GM23338 (cell line): ENCODE data around the gene ZCCHC9. TPM values are rescaled to one million over a fixed set of nuclear protein-coding genes. Genes with fewer than 3 reads are reported as not detected.

Experiments used
- ATAC-seq: fragments of 200-7000 bp; cut with Tn5 transposase; 3 replicates; pipeline ENCODE4 v1.9.1; 2020
- DNase-seq: peaks from one replicate; pipeline ENCODE4 v3.0.0-alpha.2; 2015; ENCODE audit warnings: low spot score
- H2AFZ ChIP-seq: fragments of 200-600 bp; sonication (generic); 2 replicates; pipeline ENCODE4 v1.8.0; 2016; ENCODE audit warnings: antibody characterized with exemption, mild to moderate bottlenecking, moderate library complexity
- H3F3A ChIP-seq: fragments of 200-600 bp; sonication (generic); replicated peaks from 2 replicates; pipeline ENCODE4 v1.8.0; 2017; ENCODE audit warnings: antibody characterized with exemption, mixed run types, low read depth
- H3K27ac ChIP-seq: fragments of 200-600 bp; sonication (generic); 2 replicates; pipeline ENCODE4 v1.6.1; 2016; ENCODE audit warnings: low read depth
- H3K27me3 ChIP-seq: fragments of 200-600 bp; sonication (generic); 2 replicates; pipeline ENCODE4 v1.8.0; 2016; ENCODE audit warnings: mild to moderate bottlenecking, mixed run types, moderate library complexity; ENCODE audit not compliant: insufficient read depth
- H3K36me3 ChIP-seq: fragments of 200-600 bp; sonication (generic); 2 replicates; pipeline ENCODE4 v1.8.0; 2016; ENCODE audit warnings: mild to moderate bottlenecking; ENCODE audit not compliant: insufficient read depth
- H3K4me1 ChIP-seq: fragments of 200-600 bp; sonication (generic); 2 replicates; pipeline ENCODE4 v1.8.0; 2016; ENCODE audit warnings: mild to moderate bottlenecking, moderate library complexity; ENCODE audit not compliant: insufficient read depth
- H3K4me2 ChIP-seq: fragments of 200-600 bp; sonication (generic); 2 replicates; pipeline ENCODE4 v1.7.1; 2017; ENCODE audit warnings: mixed run types
- H3K4me3 ChIP-seq: fragments of 200-600 bp; sonication (generic); 2 replicates; pipeline ENCODE4 v1.6.1; 2016; ENCODE audit warnings: mixed run types
- H3K79me2 ChIP-seq: fragments of 200-600 bp; sonication (generic); replicated peaks from 2 replicates; pipeline ENCODE4 v1.8.0; 2017; ENCODE audit warnings: mild to moderate bottlenecking; ENCODE audit not compliant: insufficient read depth
- H3K9me2 ChIP-seq: fragments of 200-600 bp; sonication (generic); 2 replicates; pipeline ENCODE4 v1.8.0; 2017; ENCODE audit not compliant: insufficient read depth
- H4K20me1 ChIP-seq: fragments of 200-600 bp; sonication (generic); replicated peaks from 2 replicates; pipeline ENCODE4 v1.8.0; 2017; ENCODE audit warnings: mild to moderate bottlenecking; ENCODE audit not compliant: insufficient read depth
- H3K27ac Mint-ChIP-seq: 2 replicates; pipeline ENCODE4 v1.8.0; 2020; ENCODE audit warnings: inconsistent platforms, mild to moderate bottlenecking, moderate library complexity, mixed read lengths
- H3K27me3 Mint-ChIP-seq: 3 replicates; pipeline ENCODE4 v1.8.0; 2022; ENCODE audit warnings: low read depth, mild to moderate bottlenecking, moderate library complexity, mixed read lengths, inconsistent platforms; ENCODE audit not compliant: insufficient read depth, poor library complexity
- H3K36me3 Mint-ChIP-seq: 3 replicates; pipeline ENCODE4 v1.8.0; 2021; ENCODE audit warnings: low read depth, mild to moderate bottlenecking, inconsistent platforms, moderate library complexity, mixed read lengths
- H3K4me1 Mint-ChIP-seq: 3 replicates; pipeline ENCODE4 v1.8.0; 2020; ENCODE audit warnings: mild to moderate bottlenecking, inconsistent platforms, mixed read lengths
- H3K4me3 Mint-ChIP-seq: 3 replicates; pipeline ENCODE4 v1.8.0; 2021; ENCODE audit warnings: moderate library complexity, mild to moderate bottlenecking, inconsistent platforms, mixed read lengths
- H3K9me3 Mint-ChIP-seq: 3 replicates; pipeline ENCODE4 v1.8.0; 2020; ENCODE audit warnings: moderate library complexity, mild to moderate bottlenecking, inconsistent platforms, mixed read lengths
- CTCF ChIP-seq, 2 experiments: fragments of 200-600 bp in 1 of 2; sonication (generic) in 1 of 2; conservative IDR thresholded peaks; 2 replicates each; pipeline versions ENCODE4 v1.5.1 to v1.6.1; 2016 to 2017; ENCODE audit warnings: antibody characterized with exemption in 2 of 2, low read depth in 2 of 2, mild to moderate bottlenecking in 2 of 2, moderate library complexity in 1 of 2
- ETS1 ChIP-seq: IDR thresholded peaks from 2 replicates; pipeline ENCODE4 v1.6.1; 2016; ENCODE audit warnings: antibody characterized with exemption
- EZH2phosphoT487 ChIP-seq: fragments of 200-600 bp; sonication (generic); IDR thresholded peaks from one replicate; pipeline ENCODE4 v1.8.1; 2018; ENCODE audit warnings: antibody characterized with exemption; ENCODE audit not compliant: unreplicated experiment
- JUNB ChIP-seq: IDR thresholded peaks from one replicate; pipeline ENCODE4 v1.6.1; 2016; ENCODE audit warnings: antibody characterized with exemption; ENCODE audit not compliant: unreplicated experiment
- POLR2AphosphoS5 ChIP-seq: IDR thresholded peaks from 2 replicates; pipeline ENCODE4 v1.6.1; 2016; ENCODE audit warnings: antibody characterized with exemption, low read depth
- REST ChIP-seq: IDR thresholded peaks from one replicate; pipeline ENCODE4 v1.6.1; 2018; ENCODE audit warnings: antibody characterized with exemption; ENCODE audit not compliant: unreplicated experiment
- STAT1 ChIP-seq: IDR thresholded peaks from one replicate; pipeline ENCODE4 v1.6.1; 2016; ENCODE audit warnings: antibody characterized with exemption; ENCODE audit not compliant: unreplicated experiment
- ZNF114 ChIP-seq: fragments of 250-450 bp; sonication (Bioruptor Pico); IDR thresholded peaks from 2 replicates; pipeline ENCODE4 v1.5.0; 2020; ENCODE audit warnings: mild to moderate bottlenecking, moderate library complexity
- ZNF331 ChIP-seq: fragments of 250-450 bp; sonication (Bioruptor Pico); IDR thresholded peaks from 2 replicates; pipeline ENCODE4 v1.5.0; 2020; ENCODE audit warnings: low read depth, mild to moderate bottlenecking, moderate library complexity
- polyA plus RNA-seq: library from polyadenylated mRNA; unstranded; fragments of >200 nt; fragmentation: Nextera tagmentation; extraction: Ambion mirVana; gene quantifications from 2 replicates; pipeline ENCODE4 v1.2.1, GENCODE V29; 2016
- total RNA-seq: library from RNA; depleted of rRNA; stranded (reverse); fragments of >200 nt; shearing (Covaris generic); gene quantifications from 2 replicates; pipeline ENCODE4 v1.2.3, GENCODE V29; 2014

The ZCCHC9 gene
- total and polyA plus RNA-seq, 2 experiments from 2014 or later: 31.1 to 48.7 TPM

GRCh38 chr5:81359108-81359507 lies 57.7 kb downstream of the ZCCHC9 start:
- peak; percentile 93 for ATAC-seq
- Mint-ChIP-seq H3K27ac (no peak overlapping the region; the same call in 1 of the 2 replicates), H3K36me3 (no peaks in the 10 kb centered on the region), H3K27me3 (peaks cover 2% of the 10 kb centered on the region), H3K4me1 (peaks cover 8% of the 10 kb centered on the region), H3K4me3 (no peak overlapping the region), H3K9me3 (no peaks in the 10 kb centered on the region)
- no peaks in the 10 kb centered on the region for H3K79me2 ChIP-seq
- TF ChIP-seq ZNF114: no peak
- no peak for TF ChIP-seq REST
- no peaks in the 10 kb centered on the region for H3K36me3 ChIP-seq
- H3K9me2 ChIP-seq: peaks cover 4% of the 10 kb centered on the region; the same call in 1 of the 2 replicates
- no peak overlapping the region for H3K27ac ChIP-seq
- no peaks in the 10 kb centered on the region for H4K20me1 ChIP-seq
- H3K27me3 ChIP-seq: no peaks in the 10 kb centered on the region
- no peak overlapping the region for H3K4me3 ChIP-seq
- H3F3A ChIP-seq: no peaks in the 10 kb centered on the region
- H3K4me2 ChIP-seq: peak overlapping the region; percentile 54; the same call in 1 of the 2 replicates
- peak; percentile 42 for DNase-seq
- peaks cover 15% of the 10 kb centered on the region; the same call in 1 of the 2 replicates for H3K4me1 ChIP-seq
- H2AFZ ChIP-seq: peak overlapping the region; percentile 97

GRCh38 chr5:81359881-81360280 lies 58.5 kb downstream of the ZCCHC9 start:
- Mint-ChIP-seq H3K36me3 (no peaks in the 10 kb centered on the region), H3K4me3 (no peak overlapping the region), H3K9me3 (no peaks in the 10 kb centered on the region), H3K27me3 (peaks cover 2% of the 10 kb centered on the region), H3K4me1 (peaks cover 8% of the 10 kb centered on the region), H3K27ac (no peak overlapping the region)
- Histone ChIP-seq H3K27me3 (no peaks in the 10 kb centered on the region), H3K36me3 (no peaks in the 10 kb centered on the region), H2AFZ (no peak overlapping the region), H3K27ac (no peak overlapping the region), H3K79me2 (no peaks in the 10 kb centered on the region), H3K4me3 (no peak overlapping the region), H3F3A (no peaks in the 10 kb centered on the region), H3K9me2 (peaks cover 4% of the 10 kb centered on the region; the same call in 1 of the 2 replicates), H3K4me1 (peaks cover 15% of the 10 kb centered on the region; the same call in 1 of the 2 replicates), H3K4me2 (no peak overlapping the region), H4K20me1 (no peaks in the 10 kb centered on the region)
- no peak for DNase-seq
- no peak for ATAC-seq
- TF ChIP-seq ETS1: no peak
- no peak for TF ChIP-seq ZNF114
- no peak for TF ChIP-seq POLR2AphosphoS5
- TF ChIP-seq EZH2phosphoT487: no peak
- TF ChIP-seq REST: no peak
- TF ChIP-seq ZNF331 (CRISPR knock-in tag): no peak
- TF ChIP-seq STAT1: no peak
- no peak for TF ChIP-seq JUNB
- TF ChIP-seq CTCF (conservative IDR thresholded peaks at IDR 0.05; ENCODE audit: low read depth in 2 of 2): no peak
